ENCODE results near the gene HKDC1.

The HKDC1 gene

DNA sequence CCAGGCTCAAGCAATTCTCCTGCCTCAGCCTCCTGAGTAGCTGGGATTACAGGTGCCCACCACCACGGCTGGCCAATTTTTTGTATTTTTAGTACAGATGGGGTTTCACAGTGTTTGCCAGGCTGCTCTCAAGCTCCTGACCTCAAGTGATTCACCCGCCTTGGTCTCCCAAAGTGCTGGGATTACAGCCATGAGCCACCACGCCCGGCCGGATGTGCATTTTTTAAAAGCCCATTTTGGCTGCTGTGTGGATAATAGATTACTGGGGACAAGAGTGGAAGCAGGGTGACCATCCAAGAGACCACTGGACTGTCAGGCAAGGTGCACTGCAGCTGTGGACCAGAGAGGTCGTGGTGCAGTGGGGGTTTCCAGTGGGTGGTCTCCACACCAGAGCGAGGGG, 21.4 kb downstream of the HKDC1 start:
- H3K4me3 ChIP-seq (replicated peaks; ENCODE audit: low read depth, low read length): no peak overlapping the region
- peak; percentile 23 for DNase-seq (ENCODE audit: low read depth)
- TF ChIP-seq, protein P1, sequence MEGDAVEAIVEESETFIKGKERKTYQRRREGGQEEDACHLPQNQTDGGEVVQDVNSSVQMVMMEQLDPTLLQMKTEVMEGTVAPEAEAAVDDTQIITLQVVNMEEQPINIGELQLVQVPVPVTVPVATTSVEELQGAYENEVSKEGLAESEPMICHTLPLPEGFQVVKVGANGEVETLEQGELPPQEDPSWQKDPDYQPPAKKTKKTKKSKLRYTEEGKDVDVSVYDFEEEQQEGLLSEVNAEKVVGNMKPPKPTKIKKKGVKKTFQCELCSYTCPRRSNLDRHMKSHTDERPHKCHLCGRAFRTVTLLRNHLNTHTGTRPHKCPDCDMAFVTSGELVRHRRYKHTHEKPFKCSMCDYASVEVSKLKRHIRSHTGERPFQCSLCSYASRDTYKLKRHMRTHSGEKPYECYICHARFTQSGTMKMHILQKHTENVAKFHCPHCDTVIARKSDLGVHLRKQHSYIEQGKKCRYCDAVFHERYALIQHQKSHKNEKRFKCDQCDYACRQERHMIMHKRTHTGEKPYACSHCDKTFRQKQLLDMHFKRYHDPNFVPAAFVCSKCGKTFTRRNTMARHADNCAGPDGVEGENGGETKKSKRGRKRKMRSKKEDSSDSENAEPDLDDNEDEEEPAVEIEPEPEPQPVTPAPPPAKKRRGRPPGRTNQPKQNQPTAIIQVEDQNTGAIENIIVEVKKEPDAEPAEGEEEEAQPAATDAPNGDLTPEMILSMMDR (IDR thresholded peaks at IDR 0.05; ENCODE audit: low read length, missing control alignments): no peak

DNA sequence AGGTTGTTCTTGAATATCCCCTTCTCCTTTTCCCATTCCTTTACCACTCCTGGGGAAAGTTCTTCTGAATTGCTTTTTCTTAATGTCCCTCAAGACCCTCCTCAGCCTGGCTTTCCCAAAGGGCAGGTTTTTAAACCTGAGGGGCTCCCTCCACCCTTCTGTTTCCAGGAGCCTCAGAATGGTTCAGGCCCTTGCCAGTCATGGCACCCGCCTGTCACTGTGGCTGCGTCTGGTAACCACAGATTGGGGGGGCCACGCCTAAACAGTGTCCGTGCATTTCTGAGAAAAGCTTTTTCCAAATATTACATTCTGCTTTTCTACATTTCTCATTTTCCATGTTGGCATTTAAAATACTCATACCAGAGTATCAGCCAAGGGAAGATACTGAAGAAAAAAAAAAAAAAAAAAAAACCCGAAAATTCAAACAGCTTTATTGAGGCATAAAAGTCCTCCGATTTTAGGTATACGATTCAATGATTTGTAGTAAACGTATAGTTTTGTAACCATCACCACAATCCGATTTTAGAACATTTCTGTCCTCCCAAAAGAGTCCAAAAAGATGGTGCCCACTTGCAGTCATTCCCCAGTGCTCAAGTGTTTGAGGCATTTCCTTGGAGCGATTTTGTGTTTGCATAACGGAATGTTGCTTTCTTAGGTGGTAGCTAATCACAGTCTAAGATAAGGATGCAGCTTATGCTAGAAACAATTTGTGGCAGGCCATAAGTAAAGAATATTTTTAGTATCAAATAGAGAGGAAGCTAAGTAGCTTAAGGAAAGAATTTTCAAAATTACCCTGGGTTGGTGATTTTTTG, 22.1 kb downstream of the HKDC1 start:
- TF ChIP-seq, protein P1 (IDR thresholded peaks at IDR 0.05; ENCODE audit: low read length, missing control alignments): no peak
- peak; percentile 23 for DNase-seq (ENCODE audit: low read depth)
- H3K4me3 ChIP-seq (replicated peaks; ENCODE audit: low read depth, low read length): no peak overlapping the region

DNA sequence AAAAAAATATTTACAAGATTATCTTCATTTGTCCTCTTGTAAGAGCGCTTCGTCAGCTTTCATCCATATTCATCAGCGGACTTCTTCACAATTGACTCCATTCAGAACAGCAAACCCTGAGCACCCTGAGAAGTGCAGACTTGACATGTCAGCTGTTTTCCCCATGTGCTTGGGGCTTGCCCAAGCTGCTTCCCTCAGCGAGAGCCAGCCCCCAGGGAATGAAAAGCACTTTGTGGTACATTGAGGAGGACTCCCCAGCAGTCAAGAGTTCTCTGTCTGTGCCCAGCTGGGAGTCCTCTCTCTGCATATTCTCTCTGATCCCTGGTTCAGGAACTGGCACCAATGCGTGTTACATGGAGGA, 22.7 kb downstream of the HKDC1 start:
- no peak overlapping the region for H3K4me3 ChIP-seq (replicated peaks; ENCODE audit: low read depth, low read length)
- TF ChIP-seq, protein P1 (IDR thresholded peaks at IDR 0.05; ENCODE audit: low read length, missing control alignments): no peak
- DNase-seq (ENCODE audit: low read depth): no peak

DNA sequence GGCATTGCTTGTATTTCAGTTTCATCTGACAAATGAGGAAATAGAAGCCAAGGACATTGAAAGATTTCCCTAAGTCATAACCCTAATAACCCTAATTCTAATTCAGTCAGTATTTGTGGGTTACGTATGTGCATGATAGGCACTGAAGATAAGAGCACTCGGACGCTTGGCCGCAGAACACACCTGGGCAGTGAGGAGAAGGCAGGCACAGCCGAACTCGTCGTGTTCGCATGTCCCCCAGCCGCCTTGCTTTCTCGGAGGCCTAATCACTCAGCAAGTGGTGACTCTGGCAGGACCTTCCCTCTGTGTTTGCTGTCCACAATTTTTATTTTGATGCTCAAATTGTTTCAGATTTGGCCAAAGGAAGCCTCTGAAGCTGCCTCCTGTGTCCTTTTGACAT, 23.7 kb downstream of the HKDC1 start:
- DNase-seq (ENCODE audit: low read depth): no peak
- TF ChIP-seq, protein P1 (IDR thresholded peaks at IDR 0.05; ENCODE audit: low read length, missing control alignments): no peak
- no peak overlapping the region for H3K4me3 ChIP-seq (replicated peaks; ENCODE audit: low read depth, low read length)

GRCh38 chr10:69246036-69246435, 25.9 kb downstream of the HKDC1 start:
- TF ChIP-seq, protein P1 (IDR thresholded peaks at IDR 0.05; ENCODE audit: low read length, missing control alignments): no peak

GRCh38 chr10:69246581-69247312, 26.6 kb downstream of the HKDC1 start:
- TF ChIP-seq, protein P1 (IDR thresholded peaks at IDR 0.05; ENCODE audit: low read length, missing control alignments): no peak
- no peak overlapping the region for H3K4me3 ChIP-seq (replicated peaks; ENCODE audit: low read depth, low read length)
- no peak for DNase-seq (ENCODE audit: low read depth)

More at GRCh38 chr10:69246036-69246435, 25.9 kb downstream of the HKDC1 start:
- DNase-seq (ENCODE audit: low read depth): no peak
- no peak overlapping the region for H3K4me3 ChIP-seq (replicated peaks; ENCODE audit: low read depth, low read length)

All from fibroblast of pulmonary artery (primary cell).